WTC11 (cell line): ENCODE measurements around the gene SLA2. TPM values are rescaled to one million over a fixed set of nuclear protein-coding genes. Genes with fewer than 3 reads are reported as not detected.

ENCODE experiments used
- ATAC-seq: fragments of 200-7000 bp; cut with Tn5 transposase; 2 replicates; pipeline ENCODE4 v1.10.0; 2021; ENCODE audit warnings: mild to moderate bottlenecking, moderate library complexity
- CTCF ChIA-PET: fragments of 300-600 bp; sonication (Branson Sonifier 250); formaldehyde crosslinking; loops from one replicate; lab custom pipeline; 2021; ENCODE audit warnings: antibody characterized with exemption; lab: Charles Lee
- POLR2A ChIA-PET: fragments of 350-600 bp; sonication (Branson Sonifier 250); formaldehyde crosslinking; loops from one replicate; lab custom pipeline; 2021; ENCODE audit warnings: antibody characterized with exemption; lab: Charles Lee
- DNase-seq: peaks from one replicate; pipeline ENCODE4 v3.0.0; 2021; ENCODE audit warnings: low spot score
- H3K27ac Mint-ChIP-seq: 2 replicates; pipeline ENCODE4 v1.8.0; 2021; ENCODE audit warnings: mixed read lengths
- H3K27me3 Mint-ChIP-seq: 2 replicates; pipeline ENCODE4 v1.8.0; 2021; ENCODE audit warnings: low read depth, mild to moderate bottlenecking, moderate library complexity, mixed read lengths
- H3K36me3 Mint-ChIP-seq: 2 replicates; pipeline ENCODE4 v1.8.0; 2021; ENCODE audit warnings: mixed read lengths
- H3K4me1 Mint-ChIP-seq: 2 replicates; pipeline ENCODE4 v1.8.0; 2022; ENCODE audit warnings: mixed read lengths
- H3K4me3 Mint-ChIP-seq: 2 replicates; pipeline ENCODE4 v1.8.0; 2021; ENCODE audit warnings: mild to moderate bottlenecking, moderate library complexity, mixed read lengths
- H3K9me3 Mint-ChIP-seq: 2 replicates; pipeline ENCODE4 v1.8.0; 2021; ENCODE audit warnings: mixed read lengths
- ARID4B ChIP-seq: sonication (generic); formaldehyde crosslinking; IDR thresholded peaks from 2 replicates; pipeline ENCODE4 v1.8.0; 2023; ENCODE audit warnings: missing genetic modification reagents, mild to moderate bottlenecking, borderline replicate concordance
- ATF1 ChIP-seq: sonication (generic); formaldehyde crosslinking; IDR thresholded peaks from 2 replicates; pipeline ENCODE4 v1.8.1; 2023; ENCODE audit warnings: mild to moderate bottlenecking, moderate library complexity, missing genetic modification reagents
- CREB1 ChIP-seq: sonication (generic); formaldehyde crosslinking; IDR thresholded peaks from 2 replicates; pipeline ENCODE4 v1.8.0; 2023; ENCODE audit warnings: mild to moderate bottlenecking, missing genetic modification reagents
- CTCF ChIP-seq: fragments of 200-600 bp; IDR thresholded peaks from 2 replicates; pipeline ENCODE4 v1.8.0; 2022; ENCODE audit warnings: antibody characterized with exemption
- E2F5 ChIP-seq: sonication (generic); formaldehyde crosslinking; IDR thresholded peaks from 2 replicates; pipeline ENCODE4 v1.8.1; 2022; ENCODE audit warnings: mild to moderate bottlenecking, moderate library complexity, missing genetic modification reagents
- EMX1 ChIP-seq: fragments of 250-450 bp; sonication (Bioruptor Pico); IDR thresholded peaks from 2 replicates; pipeline ENCODE4 v1.8.0; 2021; ENCODE audit warnings: mild to moderate bottlenecking
- FOXP4 ChIP-seq: sonication (generic); formaldehyde crosslinking; IDR thresholded peaks from 2 replicates; pipeline ENCODE4 v1.8.0; 2022; ENCODE audit warnings: mild to moderate bottlenecking, missing genetic modification reagents
- GTF2I ChIP-seq: fragments of 250-450 bp; sonication (Bioruptor Pico); conservative IDR thresholded peaks from 2 replicates; pipeline ENCODE4 v1.4.0; 2021; ENCODE audit warnings: mild to moderate bottlenecking
- HMGXB4 ChIP-seq: sonication (generic); formaldehyde crosslinking; IDR thresholded peaks from 2 replicates; pipeline ENCODE4 v1.8.1; 2023; ENCODE audit warnings: mild to moderate bottlenecking, moderate library complexity, missing genetic modification reagents
- IRF1 ChIP-seq: sonication (generic); formaldehyde crosslinking; IDR thresholded peaks from 2 replicates; pipeline ENCODE4 v1.8.0; 2023; ENCODE audit warnings: missing genetic modification reagents
- IRF2 ChIP-seq: sonication (generic); formaldehyde crosslinking; IDR thresholded peaks from 2 replicates; pipeline ENCODE4 v1.8.0; 2022; ENCODE audit warnings: low read depth, missing genetic modification reagents, borderline replicate concordance
- JUN ChIP-seq: sonication (generic); formaldehyde crosslinking; IDR thresholded peaks from 2 replicates; pipeline ENCODE4 v1.8.0; 2023; ENCODE audit warnings: mild to moderate bottlenecking, missing genetic modification reagents
- MYBL2 ChIP-seq: sonication (generic); formaldehyde crosslinking; IDR thresholded peaks from 2 replicates; pipeline ENCODE4 v1.8.1; 2023; ENCODE audit warnings: mild to moderate bottlenecking, moderate library complexity, missing genetic modification reagents
- PREB ChIP-seq: sonication (generic); formaldehyde crosslinking; IDR thresholded peaks from 2 replicates; pipeline ENCODE4 v1.8.1; 2022; ENCODE audit warnings: mild to moderate bottlenecking, missing genetic modification reagents, moderate library complexity, borderline replicate concordance
- TEAD1 ChIP-seq: sonication (generic); formaldehyde crosslinking; IDR thresholded peaks from 2 replicates; pipeline ENCODE4 v1.8.0; 2022; ENCODE audit warnings: mild to moderate bottlenecking, missing genetic modification reagents
- TEAD4 ChIP-seq: sonication (generic); formaldehyde crosslinking; IDR thresholded peaks from 2 replicates; pipeline ENCODE4 v1.8.0; 2022; ENCODE audit warnings: mild to moderate bottlenecking, missing genetic modification reagents
- TP53 ChIP-seq: sonication (generic); formaldehyde crosslinking; IDR thresholded peaks from 2 replicates; pipeline ENCODE4 v1.8.1; 2023; ENCODE audit warnings: mild to moderate bottlenecking, missing genetic modification reagents
- ZBTB43 ChIP-seq: sonication (generic); formaldehyde crosslinking; IDR thresholded peaks from 2 replicates; pipeline ENCODE4 v1.8.1; 2023; ENCODE audit warnings: mild to moderate bottlenecking, missing genetic modification reagents
- ZNF317 ChIP-seq: sonication (generic); formaldehyde crosslinking; IDR thresholded peaks from 2 replicates; pipeline ENCODE4 v1.8.1; 2023; ENCODE audit warnings: low read depth, mild to moderate bottlenecking, moderate library complexity, missing genetic modification reagents, borderline replicate concordance
- total RNA-seq: library from RNA; stranded (reverse); gene quantifications from 3 replicates; pipeline ENCODE4 v1.2.3, GENCODE V29; 2021

Gene SLA2
- total RNA-seq, 1 experiment from 2014 or later, result 0.17 TPM

GRCh38 chr20:36573103-36573797, 72.7 kb downstream of the SLA2 start, which contains the start of gene TGIF2 (continued):
- TF ChIP-seq E2F5 (peak; percentile 55; the same call in 1 of the 2 replicates), IRF1 (CRISPR knock-in tag) (0 out of 2 replicates have a peak, but pooled peaks have one; percentile 23), TEAD1 (CRISPR knock-in tag) (peak; percentile 94; the same call in 1 of the 2 replicates), MYBL2 (CRISPR knock-in tag) (0 out of 2 replicates have a peak, but pooled peaks have one; percentile 56), TP53 (CRISPR knock-in tag) (peak; percentile 21; the same call in 1 of the 2 replicates), PREB (no peak), IRF2 (CRISPR knock-in tag) (no peak), CREB1 (no peak), JUN (CRISPR knock-in tag) (0 out of 2 replicates have a peak, but pooled peaks have one; percentile 60), TEAD4 (CRISPR knock-in tag) (peak; percentile 66; the same call in 1 of the 2 replicates), HMGXB4 (CRISPR knock-in tag) (peak; percentile 44; the same call in 1 of the 2 replicates), FOXP4 (CRISPR knock-in tag) (peak; percentile 22; the same call in 1 of the 2 replicates), EMX1 (CRISPR knock-in tag) (no peak), ZNF317 (CRISPR knock-in tag) (no peak)

- H3K36me3 Mint-ChIP-seq, result peaks cover 4% of the 10 kb centered on the region; the same call in 1 of the 2 replicates
- CTCF ChIA-PET, result interaction anchor here (0.6 to 3.5 kb wide), 17 partner anchors 12 to 1696 kb away, joined by 3 to 32 read pairs (median 4); partner anchors contain the start of genes MYL9, NFS1, RAB5IF and ROMO1
- POLR2A ChIA-PET, result interaction anchor here (0.5 to 5.8 kb wide), 6 partner anchors 10 to 262 kb away, joined by 3 to 54 read pairs (median 4); no protein-coding TSS in a partner anchor
- peak overlapping the region; percentile 80 for H3K4me3 Mint-ChIP-seq
- H3K27ac Mint-ChIP-seq, result peak overlapping the region; percentile 99
- no peaks in the 10 kb centered on the region for H3K9me3 Mint-ChIP-seq
- H3K27me3 Mint-ChIP-seq, result no peaks in the 10 kb centered on the region
- H3K4me1 Mint-ChIP-seq, result peaks cover 59% of the 10 kb centered on the region
- peak; percentile 0 for ATAC-seq
- no peak for DNase-seq
- TF ChIP-seq ZBTB43 (CRISPR knock-in tag) (0 out of 2 replicates have a peak, but pooled peaks have one; percentile 19), CTCF (no peak), ARID4B (CRISPR knock-in tag) (0 out of 2 replicates have a peak, but pooled peaks have one; percentile 15), ATF1 (no peak), GTF2I (CRISPR knock-in tag) (no peak), E2F5 (no peak)
These were observed 73.3 kb downstream of the SLA2 start for GRCh38 chr20:36572701-36573102.
